ENCODE results near the gene KLF16. TPM values are rescaled to one million over a fixed set of nuclear protein-coding genes. Genes with fewer than 3 reads are reported as not detected.

Gene KLF16
- total RNA-seq, 4 donors from 2014 or later = 4.6 to 8.4 (median 7.0) TPM

- H3K4me3 ChIP-seq = peak overlapping the region in 1 of 4 donors; percentile 89
- peaks cover 6 to 71% (median 48%) of the 10 kb centered on the region in 4 donors for H3K4me1 ChIP-seq
- no peak for DNase-seq (ENCODE audit: low spot score in 2 of 2)
- no peak for TF ChIP-seq EP300 (IDR thresholded peaks at IDR 0.05)
- TF ChIP-seq POLR2A (IDR thresholded peaks at IDR 0.05) = no peak
- H3K9me3 ChIP-seq = no peaks in the 10 kb centered on the region
- peak overlapping the region in 2 of 4 donors; percentile 98 to 100 for H3K27ac ChIP-seq
- 67 to 71% methylated on average over 5 of the region's 5 CpGs for WGBS, 2 donors
- H3K27me3 ChIP-seq = no peaks in the 10 kb centered on the region
- peaks cover 0 to 18% (median 0%) of the 10 kb centered on the region in 3 donors for H3K36me3 ChIP-seq
Measured at GRCh38 chr19:1849132-1849474, 14.3 kb downstream of the KLF16 start.

GRCh38 chr19:1848399-1849131 lies 14.8 kb downstream of the KLF16 start, which contains the start of gene REXO1:
Gene REXO1, minus strand, starts transcription at chr19:1848483. Its CDS starts 125 bp downstream, at chr19:1848358.
- peak within 1 kb of the TSS; percentile 69 to 92 (median 80) for H3K4me3 ChIP-seq
- DNase-seq (ENCODE audit: low spot score in 2 of 2) = peak; percentile 91 to 98
- TF ChIP-seq, protein P1, sequence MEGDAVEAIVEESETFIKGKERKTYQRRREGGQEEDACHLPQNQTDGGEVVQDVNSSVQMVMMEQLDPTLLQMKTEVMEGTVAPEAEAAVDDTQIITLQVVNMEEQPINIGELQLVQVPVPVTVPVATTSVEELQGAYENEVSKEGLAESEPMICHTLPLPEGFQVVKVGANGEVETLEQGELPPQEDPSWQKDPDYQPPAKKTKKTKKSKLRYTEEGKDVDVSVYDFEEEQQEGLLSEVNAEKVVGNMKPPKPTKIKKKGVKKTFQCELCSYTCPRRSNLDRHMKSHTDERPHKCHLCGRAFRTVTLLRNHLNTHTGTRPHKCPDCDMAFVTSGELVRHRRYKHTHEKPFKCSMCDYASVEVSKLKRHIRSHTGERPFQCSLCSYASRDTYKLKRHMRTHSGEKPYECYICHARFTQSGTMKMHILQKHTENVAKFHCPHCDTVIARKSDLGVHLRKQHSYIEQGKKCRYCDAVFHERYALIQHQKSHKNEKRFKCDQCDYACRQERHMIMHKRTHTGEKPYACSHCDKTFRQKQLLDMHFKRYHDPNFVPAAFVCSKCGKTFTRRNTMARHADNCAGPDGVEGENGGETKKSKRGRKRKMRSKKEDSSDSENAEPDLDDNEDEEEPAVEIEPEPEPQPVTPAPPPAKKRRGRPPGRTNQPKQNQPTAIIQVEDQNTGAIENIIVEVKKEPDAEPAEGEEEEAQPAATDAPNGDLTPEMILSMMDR (IDR thresholded peaks at IDR 0.05) = peak; percentile 88 to 95 (median 92)
- peak in 1 of 2 donors; percentile 82 for TF ChIP-seq EP300 (IDR thresholded peaks at IDR 0.05)
- TF ChIP-seq POLR2A (IDR thresholded peaks at IDR 0.05) = peak; percentile 17 to 61
- H3K27me3 ChIP-seq = no peaks in the 10 kb centered on the region
- H3K4me1 ChIP-seq = peaks cover 6 to 71% (median 48%) of the 10 kb centered on the region in 4 donors
- peaks cover 0 to 18% (median 0%) of the 10 kb centered on the region in 3 donors for H3K36me3 ChIP-seq
- H3K27ac ChIP-seq = peak within 1 kb of the TSS; percentile 98 to 100 (median 98)
- H3K9me3 ChIP-seq = no peaks in the 10 kb centered on the region
- WGBS, 2 donors = 2 to 3% methylated on average over 47 to 60 of the region's 60 CpGs

DNA sequence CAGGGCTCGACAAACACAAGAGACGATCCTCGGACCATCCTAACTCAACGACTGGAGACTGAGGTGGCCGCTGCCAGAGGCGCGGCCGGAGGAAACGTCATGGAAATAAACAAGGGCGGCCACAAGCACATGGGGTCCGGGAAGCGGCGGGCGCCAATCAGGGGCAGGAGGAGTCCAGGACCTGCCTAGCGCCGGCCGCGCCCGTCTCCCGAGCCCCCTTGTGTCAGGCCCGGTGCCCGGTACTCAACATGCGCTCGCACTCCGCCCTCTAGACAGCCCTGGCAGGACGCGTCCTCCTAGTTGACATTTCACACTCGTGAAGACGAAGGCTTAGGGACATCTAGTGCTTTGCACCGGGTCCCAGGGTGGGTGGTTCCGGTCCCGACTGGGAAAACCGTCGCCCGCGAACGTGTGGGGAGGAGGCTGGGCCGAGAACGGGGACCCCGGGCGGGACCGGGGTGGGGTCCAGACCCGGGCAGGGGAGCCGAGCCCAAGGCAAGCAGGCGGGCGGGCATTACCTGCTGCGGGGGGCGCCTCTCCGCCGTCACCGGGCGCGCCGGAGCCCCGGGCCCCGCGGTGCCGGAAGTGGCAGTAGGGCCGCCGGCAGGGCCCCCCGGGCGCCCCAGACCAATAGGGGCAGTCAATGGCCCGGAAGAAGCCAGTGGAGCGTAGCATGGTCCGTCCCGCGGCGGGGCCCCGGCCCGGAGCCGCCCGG lies 15.5 kb downstream of the KLF16 start:
- H3K4me3 ChIP-seq = peak overlapping the region; percentile 69 to 92 (median 80)
- no peak for DNase-seq (ENCODE audit: low spot score in 2 of 2)
- 0 to 1% methylated on average over 24 to 34 of the region's 72 CpGs for WGBS, 2 donors
- H3K9me3 ChIP-seq = no peaks in the 10 kb centered on the region
- H3K27ac ChIP-seq = peak overlapping the region; percentile 98 to 100 (median 98)
- H3K36me3 ChIP-seq = peaks cover 0 to 18% (median 0%) of the 10 kb centered on the region in 3 donors
- H3K4me1 ChIP-seq = peaks cover 6 to 71% (median 47%) of the 10 kb centered on the region in 4 donors
- no peaks in the 10 kb centered on the region for H3K27me3 ChIP-seq
- TF ChIP-seq POLR2A (IDR thresholded peaks at IDR 0.05) (no peak), EP300 (IDR thresholded peaks at IDR 0.05) (no peak)
- TF ChIP-seq, protein P1 (IDR thresholded peaks at IDR 0.05) = no peak

GRCh38 chr19:1847348-1847683 lies 16.1 kb downstream of the KLF16 start:
- peaks cover 6 to 71% (median 45%) of the 10 kb centered on the region in 4 donors for H3K4me1 ChIP-seq
- WGBS, 2 donors = 7 to 9% methylated on average over 12 of the region's 12 CpGs

DNA sequence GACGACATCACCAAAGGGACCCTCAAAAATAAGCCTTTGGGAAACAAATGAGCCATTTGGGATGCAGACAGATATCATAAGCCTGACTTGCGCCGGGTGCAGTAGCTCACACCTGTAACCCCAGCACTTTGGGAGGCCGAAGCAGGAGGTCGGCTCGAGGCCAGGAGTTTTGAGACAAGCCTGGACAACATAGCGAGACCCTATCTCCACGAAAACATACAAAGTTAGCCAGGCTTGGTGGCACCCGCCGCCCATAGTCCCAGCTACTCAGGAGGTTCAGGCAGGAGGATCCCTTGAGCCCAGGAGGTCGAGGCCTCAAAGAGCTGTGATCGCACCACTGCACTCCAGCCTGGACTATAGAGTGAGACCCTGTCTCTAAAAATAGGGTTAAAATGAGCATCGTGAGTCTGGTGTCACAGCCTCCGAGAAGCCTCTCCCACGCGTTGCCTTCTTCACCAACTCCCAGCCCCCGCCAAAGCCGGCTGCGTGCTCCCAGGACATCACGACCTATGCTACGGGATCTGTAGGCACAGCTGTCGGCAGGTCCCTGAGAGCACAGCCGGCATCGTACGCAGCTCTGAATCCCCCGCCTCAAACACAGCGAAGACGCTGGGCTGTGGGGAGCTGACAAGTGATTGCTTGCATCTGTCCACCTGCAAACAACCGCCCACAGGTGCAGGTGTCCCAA lies 16.7 kb downstream of the KLF16 start:
- Histone ChIP-seq H3K36me3 (peaks cover 0 to 18% (median 0%) of the 10 kb centered on the region in 3 donors), H3K27me3 (no peaks in the 10 kb centered on the region), H3K4me3 (peak overlapping the region in 2 of 4 donors; percentile 69 to 89), H3K9me3 (no peaks in the 10 kb centered on the region), H3K27ac (peak overlapping the region in 1 of 4 donors; percentile 98), H3K4me1 (peaks cover 6 to 71% (median 41%) of the 10 kb centered on the region in 4 donors)
- TF ChIP-seq, protein P1 (IDR thresholded peaks at IDR 0.05) = no peak
- no peak for TF ChIP-seq POLR2A (IDR thresholded peaks at IDR 0.05)
- no peak for TF ChIP-seq EP300 (IDR thresholded peaks at IDR 0.05)
- DNase-seq (ENCODE audit: low spot score in 2 of 2) = no peak
- 69 to 72% methylated on average over 29 of the region's 29 CpGs for WGBS, 2 donors

More at GRCh38 chr19:1847348-1847683, 16.1 kb downstream of the KLF16 start:
- Histone ChIP-seq H3K27me3 (no peaks in the 10 kb centered on the region), H3K27ac (peak overlapping the region in 3 of 4 donors; percentile 98 to 100 (median 98)), H3K9me3 (no peaks in the 10 kb centered on the region), H3K4me3 (peak overlapping the region; percentile 69 to 92 (median 80)), H3K36me3 (peaks cover 0 to 18% (median 0%) of the 10 kb centered on the region in 3 donors)
- TF ChIP-seq EP300 (IDR thresholded peaks at IDR 0.05) (no peak), POLR2A (IDR thresholded peaks at IDR 0.05) (no peak)
- TF ChIP-seq, protein P1 (IDR thresholded peaks at IDR 0.05) = no peak
- no peak for DNase-seq (ENCODE audit: low spot score in 2 of 2)

All from tibial nerve (tissue), 4 donors.